Cerebellar nuclear complex (tissue), 1 donor: Measurements from ENCODE around the gene THUMPD2.

Experiments
- DNase-seq, 2 experiments: peaks; one replicate each; lab custom pipeline; 2025; lab: John Stamatoyannopoulos, UW

THUMPD2 gene

DNA sequence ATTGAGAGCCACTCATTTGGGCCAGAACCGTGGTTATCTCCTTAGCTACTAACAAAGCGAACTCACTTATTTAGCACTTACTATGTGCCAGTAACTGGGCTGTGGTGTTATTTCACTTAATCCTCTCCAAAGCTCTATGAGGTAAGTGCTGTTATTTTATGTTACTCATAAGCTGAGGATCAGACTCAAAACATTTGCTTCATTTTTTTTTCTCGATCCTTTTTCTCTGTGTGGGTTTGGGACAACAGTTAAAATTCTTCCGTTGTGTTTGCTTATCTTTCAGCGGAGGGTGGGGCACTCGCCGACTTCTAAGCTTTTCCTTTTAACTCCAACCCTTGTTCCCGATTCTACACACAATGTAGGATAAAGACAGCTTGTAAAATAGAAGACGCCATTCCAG is 60.6 kb downstream of the THUMPD2 start:
- no peak for DNase-seq

DNA sequence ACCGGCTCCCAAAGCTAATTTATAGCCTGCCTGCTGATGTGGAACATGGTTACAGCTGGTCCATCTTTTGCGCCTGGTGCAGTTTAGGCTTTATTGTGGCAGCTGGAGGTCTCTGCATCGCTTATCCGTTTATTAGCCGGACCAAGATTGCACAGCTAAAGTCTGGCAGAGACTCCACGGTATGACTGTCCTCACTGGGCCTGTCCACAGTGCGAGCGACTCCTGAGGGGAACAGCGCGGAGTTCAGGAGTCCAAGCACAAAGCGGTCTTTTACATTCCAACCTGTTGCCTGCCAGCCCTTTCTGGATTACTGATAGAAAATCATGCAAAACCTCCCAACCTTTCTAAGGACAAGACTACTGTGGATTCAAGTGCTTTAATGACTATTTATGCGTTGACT is 62.0 kb downstream of the THUMPD2 start:
- DNase-seq: no peak

DNA sequence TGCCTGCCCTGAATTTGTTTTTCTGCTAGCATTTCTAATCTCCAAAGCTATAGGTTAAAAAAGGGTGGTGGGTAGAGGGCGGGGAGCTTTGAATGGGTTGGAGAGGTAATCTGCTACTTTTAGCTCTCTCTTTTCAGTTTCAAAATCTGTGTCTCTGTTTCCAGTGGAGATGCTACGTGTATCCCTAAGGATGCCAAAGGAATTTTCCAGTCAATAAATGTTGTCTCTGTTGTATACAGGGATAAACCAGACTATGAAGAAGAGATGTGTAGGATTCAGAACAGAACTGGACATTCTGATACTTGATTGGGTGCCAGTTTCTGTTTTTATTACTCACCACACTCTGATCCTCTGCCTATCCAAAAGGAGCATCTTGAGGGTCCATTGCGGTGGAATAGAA is 63.2 kb downstream of the THUMPD2 start:
- DNase-seq: no peak

DNA sequence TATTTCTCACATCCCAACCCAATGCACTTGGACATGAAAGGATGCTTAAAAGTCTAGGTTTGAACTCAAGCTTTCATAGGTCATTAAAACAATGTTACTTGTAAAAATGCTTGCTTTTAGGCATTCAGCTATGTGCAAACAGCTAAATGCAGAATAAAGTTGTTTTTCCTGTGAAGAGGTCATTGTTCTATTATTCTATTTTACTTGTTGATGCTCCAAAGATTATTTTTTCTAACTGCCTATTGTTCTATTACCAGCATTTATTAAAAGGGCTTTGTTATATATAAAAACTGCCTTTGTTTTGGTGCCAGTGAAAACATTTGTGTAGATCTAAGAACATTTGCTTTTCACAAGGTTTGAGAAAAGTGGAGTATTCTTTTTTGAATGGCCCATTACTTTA is 64.0 kb downstream of the THUMPD2 start:
- DNase-seq: no peak

DNA sequence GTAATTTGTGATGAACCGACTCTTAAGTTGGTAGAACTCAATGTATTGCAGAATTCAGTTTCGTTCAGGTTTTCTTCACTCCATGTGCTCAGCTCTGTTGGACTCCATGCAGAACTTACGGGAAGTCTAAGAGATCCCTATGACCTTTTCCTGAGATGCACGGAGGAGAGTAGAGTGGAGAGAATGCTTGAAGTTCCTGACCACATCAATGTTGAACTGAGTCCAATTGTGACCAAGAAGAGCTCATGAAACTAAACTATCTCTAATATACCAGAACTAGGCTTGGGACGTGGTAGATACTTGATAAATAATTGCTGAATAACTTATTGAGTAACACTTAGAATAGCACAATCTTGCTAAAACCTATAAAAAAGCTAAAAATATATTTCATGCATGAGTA is 66.1 kb downstream of the THUMPD2 start:
- DNase-seq: no peak

DNA sequence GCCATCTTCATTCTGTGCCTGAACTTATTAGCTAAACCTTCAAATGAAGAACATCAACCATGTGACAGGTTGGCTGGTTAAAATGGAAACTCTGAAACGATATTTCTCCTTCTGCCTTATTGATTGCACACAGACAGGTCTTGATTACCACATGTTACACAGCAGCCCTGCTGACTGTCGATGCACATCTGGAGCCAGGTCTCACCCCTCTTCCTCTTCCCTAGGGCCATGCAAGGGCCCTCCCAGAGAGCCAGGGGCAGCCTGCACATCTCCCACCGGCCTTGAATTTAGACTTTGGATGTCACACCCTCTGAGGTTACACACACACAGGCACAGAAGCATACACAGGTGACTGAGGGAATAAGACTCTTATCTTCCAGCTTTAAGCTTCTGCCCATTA is 68.3 kb downstream of the THUMPD2 start:
- no peak for DNase-seq

DNA sequence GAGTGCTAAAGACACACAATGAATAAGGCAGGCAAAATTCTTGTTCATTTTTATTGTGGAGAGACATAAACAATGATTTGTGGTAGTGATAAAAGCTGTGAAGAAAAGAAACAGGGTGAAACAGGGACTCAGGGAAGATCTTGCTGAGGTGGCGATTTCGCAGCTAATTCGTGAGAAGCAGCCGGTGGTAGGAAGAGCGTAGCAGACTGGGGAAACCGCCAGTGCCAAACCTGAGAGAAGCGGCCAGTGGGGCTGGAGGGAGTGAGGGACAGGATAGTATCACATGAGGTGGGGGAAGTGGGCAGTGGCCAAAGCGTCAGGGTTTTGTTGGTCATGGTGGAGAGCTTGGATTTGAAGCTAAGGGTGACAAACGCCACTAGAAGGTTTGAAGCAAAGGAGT is 71.1 kb downstream of the THUMPD2 start:
- no peak for DNase-seq

DNA sequence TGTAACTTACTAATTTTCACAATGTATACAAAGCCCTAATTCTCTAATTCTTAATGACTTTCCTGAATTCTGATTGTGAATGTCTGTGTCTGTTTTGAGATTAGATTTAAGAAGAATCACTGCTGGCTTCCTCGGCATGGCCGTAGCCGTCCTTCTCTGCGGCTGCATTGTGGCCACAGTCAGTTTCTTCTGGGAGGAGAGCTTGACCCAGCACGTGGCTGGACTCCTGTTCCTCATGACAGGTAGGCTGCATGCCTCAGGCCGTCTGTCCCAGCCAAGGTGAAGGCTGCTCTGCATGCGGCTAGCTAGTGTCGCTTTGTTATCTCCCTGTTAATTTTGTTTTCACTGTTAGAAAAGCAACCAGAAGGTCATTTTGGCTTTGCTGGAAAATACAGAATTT is 72.1 kb downstream of the THUMPD2 start:
- no peak for DNase-seq

DNA sequence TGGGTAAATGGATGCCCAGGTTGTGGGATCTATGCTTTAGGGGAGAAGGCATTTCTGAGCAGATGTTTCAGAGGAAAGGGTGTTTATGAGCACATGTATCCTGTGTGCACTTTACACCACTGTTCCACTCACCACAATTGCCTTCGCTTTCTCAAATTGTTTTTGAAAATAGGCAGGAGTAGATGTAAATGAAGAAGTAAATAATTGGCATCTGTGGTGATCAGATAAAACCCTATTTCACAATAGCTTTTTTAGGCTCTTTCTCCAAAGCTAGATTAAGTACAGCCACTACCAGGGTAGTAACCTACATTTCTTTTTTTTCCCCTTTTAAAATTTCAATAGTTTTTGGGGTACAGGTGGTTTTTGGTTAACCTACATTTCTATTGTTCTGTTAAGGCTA is 72.7 kb downstream of the THUMPD2 start:
- no peak for DNase-seq

DNA sequence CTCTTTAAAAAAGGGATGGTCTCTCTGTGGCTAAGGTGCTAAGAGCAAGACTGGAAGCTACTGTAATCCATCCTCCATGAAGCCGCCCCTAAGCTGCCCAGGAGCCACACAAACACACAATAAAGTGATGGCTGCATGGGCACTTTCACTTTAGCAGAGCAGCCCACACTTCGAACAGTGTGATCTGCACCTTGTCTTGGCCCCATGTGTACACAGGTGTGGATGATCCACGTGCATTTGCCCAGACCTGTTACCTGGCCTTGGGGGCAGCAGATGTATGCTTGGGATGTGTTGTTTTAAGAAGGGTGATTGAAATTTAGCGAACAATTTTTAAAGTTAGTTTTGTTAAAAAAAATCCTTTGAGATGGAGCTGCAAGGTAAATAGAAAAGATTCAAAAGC is 73.4 kb downstream of the THUMPD2 start:
- DNase-seq: no peak

DNA sequence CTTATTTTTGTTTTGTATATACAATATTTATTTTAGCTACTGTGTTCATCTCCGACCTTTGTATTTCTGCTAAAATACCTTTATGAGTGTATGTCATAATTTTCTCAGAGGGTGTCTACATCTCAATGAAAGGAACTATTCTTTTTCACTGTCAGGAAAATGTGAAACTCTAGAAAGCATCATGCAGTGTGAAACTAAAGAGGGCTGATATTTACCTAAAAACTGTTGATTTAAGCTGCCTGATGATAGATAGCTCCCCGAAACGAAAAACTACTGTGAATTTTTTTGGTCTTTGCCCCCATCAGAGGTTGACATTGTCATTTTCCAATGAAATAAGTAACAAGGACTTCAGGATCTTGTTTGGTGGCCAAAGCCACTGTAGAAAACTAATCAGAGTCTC is 74.5 kb downstream of the THUMPD2 start:
- no peak for DNase-seq

DNA sequence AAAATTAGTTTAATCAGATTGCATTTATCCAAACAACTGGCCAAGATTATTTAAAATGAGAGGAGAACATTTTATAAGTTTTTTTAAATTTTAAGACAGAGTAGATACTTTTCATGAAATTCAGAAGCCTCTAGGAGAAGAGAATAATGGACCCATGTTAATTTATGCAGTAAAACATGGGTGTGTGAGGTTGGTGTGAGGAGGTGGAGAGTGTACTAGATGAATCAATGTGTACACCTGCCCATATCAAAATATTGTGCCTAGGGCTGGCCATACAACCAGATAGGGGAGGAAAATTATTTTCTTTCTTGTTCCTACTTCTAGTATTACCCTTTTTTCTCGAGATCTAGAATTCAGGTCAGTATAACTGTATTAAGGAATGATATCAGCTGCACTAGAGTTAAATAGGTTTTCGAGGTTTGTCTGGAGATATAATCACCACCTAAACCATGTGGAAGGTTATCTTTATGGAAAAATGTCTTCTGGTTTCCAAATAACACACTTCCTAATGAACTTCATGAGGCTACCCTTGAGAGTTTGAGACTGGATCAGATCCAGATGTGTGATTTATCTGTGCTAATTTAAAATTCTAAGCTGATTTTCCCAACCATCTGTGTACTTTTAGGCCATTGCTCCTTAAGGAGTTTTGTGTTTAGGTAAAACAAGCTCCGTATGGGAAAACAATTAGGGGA is 75.7 kb downstream of the THUMPD2 start:
- DNase-seq: no peak

DNA sequence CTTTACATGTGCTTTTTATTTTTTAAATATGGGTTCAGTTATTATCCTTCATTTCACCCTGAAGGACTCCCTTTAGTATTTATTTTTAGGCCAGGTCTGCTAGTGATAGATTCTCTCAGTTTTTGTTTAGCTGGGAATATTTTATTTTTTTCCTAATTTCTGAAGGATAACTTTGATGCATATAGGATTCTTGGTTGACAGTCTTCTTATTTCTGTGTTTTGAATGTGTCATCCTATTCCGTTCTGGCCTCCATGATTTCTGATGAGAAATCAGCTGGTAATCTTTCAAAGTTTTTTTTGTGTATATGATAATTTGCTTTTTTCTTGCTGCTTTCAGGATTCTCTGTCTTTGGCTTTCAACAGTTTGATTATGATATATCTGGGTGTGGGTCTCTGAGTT is 77.9 kb downstream of the THUMPD2 start:
- DNase-seq: no peak

DNA sequence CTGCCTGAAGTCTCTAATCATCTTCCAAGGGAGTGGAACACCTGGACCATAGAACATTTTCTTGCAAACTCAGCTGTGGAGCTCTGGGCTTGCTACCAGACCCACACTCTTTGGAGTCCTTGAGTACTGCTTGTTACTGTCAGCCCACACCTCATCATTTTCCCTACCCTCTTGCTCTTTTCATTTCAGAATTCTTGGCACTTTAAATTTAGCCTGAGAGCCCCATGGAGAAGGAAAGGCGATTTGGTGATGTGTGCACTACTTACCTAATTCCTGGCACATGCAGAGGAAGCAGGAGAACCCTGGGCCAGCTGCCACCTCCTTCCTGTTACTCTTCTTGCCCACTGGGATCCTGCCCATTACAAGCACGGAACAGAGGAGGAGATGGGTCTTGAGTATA is 81.6 kb downstream of the THUMPD2 start:
- peak; percentile 94 to 97 for DNase-seq

DNA sequence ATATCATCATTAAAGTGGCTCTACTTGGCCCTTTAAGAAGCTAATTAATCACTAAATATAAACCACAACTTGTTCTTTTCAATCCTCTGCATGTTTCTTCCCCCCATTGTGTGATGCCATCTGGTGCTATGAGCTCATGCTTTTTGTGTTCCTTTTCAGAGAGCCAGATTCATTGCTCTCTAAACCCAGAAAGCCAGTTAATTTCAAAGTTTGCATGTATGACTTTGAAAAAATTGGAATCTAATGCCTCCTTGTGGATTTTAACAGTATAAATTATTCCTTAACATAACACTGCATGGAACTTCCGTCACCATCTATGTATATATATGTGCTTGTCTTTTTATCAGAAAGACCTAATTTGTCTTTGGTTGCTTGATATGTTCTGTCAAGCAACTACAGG is 82.2 kb downstream of the THUMPD2 start:
- DNase-seq: peak; percentile 76 to 84

DNA sequence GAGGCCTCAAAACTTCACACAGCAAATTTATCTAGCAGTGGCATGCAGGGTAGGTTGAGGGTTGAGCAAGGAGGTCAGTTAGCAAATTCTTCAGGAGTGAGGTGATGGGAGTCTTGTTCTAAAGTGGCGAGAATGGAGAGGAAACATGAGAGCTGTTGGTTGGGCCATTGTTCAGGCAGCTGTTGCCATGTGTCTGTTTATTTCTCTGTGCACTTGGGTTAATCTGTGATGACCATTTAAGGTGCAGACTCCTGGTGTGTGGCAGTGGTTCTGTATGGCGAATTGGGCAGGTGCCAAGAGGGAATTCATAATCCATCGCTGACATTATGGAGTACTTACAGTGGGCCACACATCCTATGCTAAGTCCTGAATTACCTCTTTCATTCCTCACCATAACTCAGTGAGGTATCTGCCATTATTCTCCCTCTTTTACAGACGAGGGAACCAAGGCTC is 82.9 kb downstream of the THUMPD2 start:
- DNase-seq: no peak

DNA sequence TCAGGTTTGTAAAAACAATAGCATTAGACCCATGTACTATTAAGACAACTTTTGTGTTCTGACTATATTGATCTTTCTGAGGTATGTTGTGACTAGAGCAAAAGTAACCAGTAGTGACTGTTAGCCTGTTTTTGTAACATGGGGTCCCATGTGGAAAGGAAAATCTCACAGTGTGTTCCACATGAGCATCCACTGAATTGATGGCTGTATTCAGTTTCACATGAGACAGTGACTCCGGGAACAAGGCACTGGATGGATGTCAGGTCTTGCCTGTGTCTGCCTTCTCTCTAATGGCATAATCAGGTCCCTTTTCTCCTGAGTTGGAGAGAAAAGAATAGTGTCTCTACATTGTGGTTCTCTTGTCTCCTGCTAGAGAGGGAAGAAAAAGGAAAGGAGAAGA is 85.8 kb downstream of the THUMPD2 start:
- no peak for DNase-seq

DNA sequence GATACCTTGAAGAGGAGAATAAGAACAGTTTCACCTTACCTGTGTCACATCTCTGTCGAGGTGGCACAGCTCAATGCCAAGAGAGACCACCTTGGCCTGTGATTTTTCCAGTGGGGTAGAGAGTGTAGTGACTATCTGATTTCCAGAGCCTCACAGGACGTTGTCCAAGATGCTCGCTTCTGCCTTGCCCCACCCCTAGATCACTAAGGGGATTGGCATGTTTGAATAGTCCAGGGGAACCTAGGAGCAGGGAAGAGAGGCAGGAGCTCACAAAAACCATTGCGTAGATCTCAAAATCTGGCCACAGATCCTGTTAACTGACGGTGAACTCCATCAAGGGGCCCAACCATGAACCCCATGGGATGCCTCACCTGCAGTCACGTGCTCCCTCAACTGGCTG is 89.2 kb downstream of the THUMPD2 start:
- no peak for DNase-seq

DNA sequence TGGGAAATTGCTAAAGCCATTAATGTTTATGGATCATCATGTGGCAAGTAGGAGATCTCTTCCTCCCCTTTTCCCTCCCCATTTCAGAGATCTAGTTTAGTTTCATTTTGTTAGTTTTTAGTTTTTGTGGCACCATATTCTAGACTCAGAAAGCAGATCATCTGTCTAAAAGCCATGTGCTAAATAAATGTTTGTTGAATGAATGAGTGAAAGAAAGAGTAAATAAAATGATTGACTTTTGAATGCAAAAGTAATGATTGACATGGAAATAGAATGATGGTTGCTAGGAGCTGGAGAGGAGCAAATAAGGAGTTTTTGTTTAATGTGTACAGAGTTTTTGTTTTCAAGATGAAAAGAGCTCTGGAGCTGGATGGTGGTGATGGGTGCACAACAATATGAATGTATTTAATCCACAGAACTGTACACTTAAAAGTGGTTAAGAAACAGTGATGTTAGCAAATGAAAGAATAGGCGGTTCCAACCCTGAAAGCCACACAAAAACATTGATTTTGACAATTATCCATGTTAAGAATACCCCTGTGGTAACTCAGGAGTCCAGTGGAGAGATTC is 89.7 kb downstream of the THUMPD2 start:
- DNase-seq: no peak

DNA sequence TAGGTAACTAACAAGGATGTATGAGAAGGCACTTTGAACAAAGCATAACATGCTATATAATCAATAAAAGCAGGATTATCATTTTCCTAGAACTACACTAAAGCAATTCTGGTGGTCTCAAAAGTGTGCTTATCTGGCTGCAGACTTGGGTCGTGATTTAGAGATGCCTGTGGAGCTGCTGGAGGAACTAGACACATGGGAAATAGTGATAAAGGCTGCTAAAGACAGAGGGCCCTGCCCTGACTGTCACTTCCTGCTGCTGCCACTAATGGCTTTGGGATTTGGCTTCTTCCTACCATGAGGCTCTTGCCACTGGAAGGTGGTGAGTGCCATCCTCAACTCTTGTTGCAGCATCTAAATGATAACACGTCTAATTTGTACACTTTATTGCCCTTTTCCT is 90.9 kb downstream of the THUMPD2 start:
- DNase-seq: no peak

DNA sequence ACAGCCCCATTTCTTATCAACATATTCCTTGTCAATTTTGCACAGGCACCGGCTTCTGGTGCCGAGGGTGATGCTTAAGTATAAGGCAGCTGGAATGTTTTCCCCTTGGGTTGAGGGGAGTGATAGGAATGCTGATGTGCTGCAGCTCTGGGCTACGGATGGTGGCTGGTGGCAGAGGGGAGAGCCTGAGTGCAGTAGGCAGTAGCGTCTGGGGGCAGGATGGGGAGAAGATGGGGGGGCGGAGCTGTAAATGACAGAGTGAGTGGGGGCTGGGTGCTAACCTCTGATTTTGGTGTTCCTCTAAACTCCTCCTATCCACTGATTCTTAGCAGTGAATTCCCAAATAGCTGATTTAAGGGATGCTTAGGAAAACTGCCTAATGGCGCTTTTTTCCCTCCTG is 92.6 kb downstream of the THUMPD2 start:
- DNase-seq: no peak
